NB4 (cell line): ENCODE measurements around the gene NRN1L.

Experiments
- MYC ChIP-seq: IDR thresholded peaks from 2 replicates; pipeline ENCODE4 v1.6.1; 2011; ENCODE audit warnings: low read depth, low read length
- POLR2A ChIP-seq: IDR thresholded peaks from 2 replicates; pipeline ENCODE4 v1.6.1; 2011; ENCODE audit warnings: mild to moderate bottlenecking; ENCODE audit not compliant: insufficient read length; ENCODE audit errors: extremely low read depth
- TF ChIP-seq, protein P1 (sequence below): IDR thresholded peaks from one replicate; pipeline ENCODE4 v1.5.1; 2012; ENCODE audit warnings: low read depth, low read length
- TF ChIP-seq, protein P2 (sequence below): IDR thresholded peaks from 2 replicates; pipeline ENCODE4 v1.6.1; 2011; ENCODE audit warnings: low read depth, low read length

DNA sequence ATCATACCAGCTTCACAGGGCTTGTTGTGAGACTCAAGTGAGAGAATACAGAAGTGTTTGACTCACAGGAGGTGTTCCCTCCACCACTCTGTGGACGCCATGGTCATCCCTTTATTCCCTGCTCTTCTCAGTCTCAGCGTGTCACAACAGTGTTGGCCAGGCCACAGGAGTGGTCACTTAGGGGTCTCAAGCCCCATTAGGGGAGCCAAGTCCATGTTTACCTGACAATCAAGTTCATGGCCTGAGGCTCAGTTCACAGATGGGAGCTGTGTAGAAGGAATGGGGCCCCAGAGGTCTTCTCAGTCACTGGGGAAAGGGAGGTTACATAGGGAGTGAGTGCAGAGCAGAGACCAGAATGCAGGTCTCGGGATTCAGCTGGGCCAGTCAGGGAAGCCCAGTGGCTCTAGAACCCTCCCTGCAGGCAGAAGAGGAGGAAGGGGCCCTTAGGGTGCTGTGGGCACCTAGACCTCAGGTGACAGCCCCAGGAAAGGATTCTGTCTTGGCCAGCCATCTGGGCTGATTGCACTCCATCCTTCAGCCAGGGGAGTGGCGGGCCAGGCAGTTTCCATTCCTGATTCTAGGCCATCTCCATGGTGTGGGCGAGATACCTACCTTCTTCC lies 27.6 kb upstream of the NRN1L start:
- TF ChIP-seq, protein P1, sequence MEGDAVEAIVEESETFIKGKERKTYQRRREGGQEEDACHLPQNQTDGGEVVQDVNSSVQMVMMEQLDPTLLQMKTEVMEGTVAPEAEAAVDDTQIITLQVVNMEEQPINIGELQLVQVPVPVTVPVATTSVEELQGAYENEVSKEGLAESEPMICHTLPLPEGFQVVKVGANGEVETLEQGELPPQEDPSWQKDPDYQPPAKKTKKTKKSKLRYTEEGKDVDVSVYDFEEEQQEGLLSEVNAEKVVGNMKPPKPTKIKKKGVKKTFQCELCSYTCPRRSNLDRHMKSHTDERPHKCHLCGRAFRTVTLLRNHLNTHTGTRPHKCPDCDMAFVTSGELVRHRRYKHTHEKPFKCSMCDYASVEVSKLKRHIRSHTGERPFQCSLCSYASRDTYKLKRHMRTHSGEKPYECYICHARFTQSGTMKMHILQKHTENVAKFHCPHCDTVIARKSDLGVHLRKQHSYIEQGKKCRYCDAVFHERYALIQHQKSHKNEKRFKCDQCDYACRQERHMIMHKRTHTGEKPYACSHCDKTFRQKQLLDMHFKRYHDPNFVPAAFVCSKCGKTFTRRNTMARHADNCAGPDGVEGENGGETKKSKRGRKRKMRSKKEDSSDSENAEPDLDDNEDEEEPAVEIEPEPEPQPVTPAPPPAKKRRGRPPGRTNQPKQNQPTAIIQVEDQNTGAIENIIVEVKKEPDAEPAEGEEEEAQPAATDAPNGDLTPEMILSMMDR, result no peak
- TF ChIP-seq POLR2A (no peak), MYC (no peak)
- TF ChIP-seq, protein P2, sequence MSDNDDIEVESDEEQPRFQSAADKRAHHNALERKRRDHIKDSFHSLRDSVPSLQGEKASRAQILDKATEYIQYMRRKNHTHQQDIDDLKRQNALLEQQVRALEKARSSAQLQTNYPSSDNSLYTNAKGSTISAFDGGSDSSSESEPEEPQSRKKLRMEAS, result no peak
